HG03469 (cell line): ENCODE results near the gene PTPRM.
"Not testable (repeated sequence)": the region's sequence is repeated elsewhere in the genome, so short reads cannot be mapped to it uniquely, and the experiment has no call there.

ENCODE experiments used
- ATAC-seq: cut with Tn5 transposase; IDR thresholded peaks from one replicate; pipeline ENCODE4 v1.9.1; 2021; ENCODE audit warnings: mild to moderate bottlenecking, moderate library complexity, moderate number of reproducible peaks; ENCODE audit not compliant: unreplicated experiment

Gene PTPRM

GRCh38 chr18:8435376-8435775 is 868.3 kb downstream of the PTPRM start:
- no peak for ATAC-seq

- no peak for ATAC-seq
Measured at GRCh38 chr18:8439055-8439454, 871.9 kb downstream of the PTPRM start.

- ATAC-seq = no peak
Measured at GRCh38 chr18:8443505-8443904, 876.4 kb downstream of the PTPRM start.

GRCh38 chr18:8446936-8447335 is 879.8 kb downstream of the PTPRM start:
- ATAC-seq = not testable (repeated sequence)

GRCh38 chr18:8448130-8448529 is 881.0 kb downstream of the PTPRM start:
- ATAC-seq = no peak

GRCh38 chr18:8450013-8450412 is 882.9 kb downstream of the PTPRM start:
- ATAC-seq = no peak

- no peak for ATAC-seq
Measured at GRCh38 chr18:8450898-8451665, 884.0 kb downstream of the PTPRM start.

- ATAC-seq = no peak
Measured at GRCh38 chr18:8453528-8453927, 886.4 kb downstream of the PTPRM start.

GRCh38 chr18:8454136-8454535 is 887.0 kb downstream of the PTPRM start:
- no peak for ATAC-seq

- no peak for ATAC-seq
Measured at GRCh38 chr18:8455661-8456614, 888.8 kb downstream of the PTPRM start.
